GM21529 (cell line): ENCODE measurements around the gene MACROH2A1.
"Not testable (repeated sequence)": the region's sequence is repeated elsewhere in the genome, so short reads cannot be mapped to it uniquely, and the experiment has no call there.

Experiments used
- ATAC-seq: cut with Tn5 transposase; IDR thresholded peaks from one replicate; pipeline ENCODE4 v1.9.1; 2021; ENCODE audit not compliant: unreplicated experiment

Gene MACROH2A1

DNA sequence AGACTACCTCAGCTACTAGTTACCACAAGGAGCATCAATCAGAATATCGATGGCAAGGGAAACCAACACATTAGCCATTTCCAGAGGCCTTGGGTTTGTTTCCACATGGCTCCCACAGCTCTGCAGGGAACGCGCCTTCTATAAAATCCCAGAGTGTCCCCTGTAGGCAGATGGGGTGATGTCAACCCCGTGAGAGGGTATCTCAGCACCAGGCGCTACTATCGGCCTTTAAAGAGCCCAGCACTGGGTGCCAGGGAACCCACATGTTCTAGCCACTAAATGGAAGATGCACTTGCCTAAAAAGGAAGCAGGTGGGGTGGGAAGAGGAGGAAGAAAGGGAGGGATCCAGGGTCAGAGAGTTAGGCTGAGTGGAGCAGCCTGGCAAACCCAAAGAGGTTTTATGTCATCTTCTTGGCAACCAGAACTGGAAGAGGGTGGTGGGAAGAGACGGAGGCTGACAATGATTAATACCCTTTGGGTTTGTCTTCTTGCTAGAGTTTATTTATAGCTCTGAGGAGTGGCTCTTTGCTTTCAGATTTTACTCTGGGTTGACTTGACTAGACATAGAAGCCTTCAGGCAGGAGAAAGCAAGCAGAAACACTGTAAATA, 19.9 kb downstream of the MACROH2A1 start:
- no peak for ATAC-seq

DNA sequence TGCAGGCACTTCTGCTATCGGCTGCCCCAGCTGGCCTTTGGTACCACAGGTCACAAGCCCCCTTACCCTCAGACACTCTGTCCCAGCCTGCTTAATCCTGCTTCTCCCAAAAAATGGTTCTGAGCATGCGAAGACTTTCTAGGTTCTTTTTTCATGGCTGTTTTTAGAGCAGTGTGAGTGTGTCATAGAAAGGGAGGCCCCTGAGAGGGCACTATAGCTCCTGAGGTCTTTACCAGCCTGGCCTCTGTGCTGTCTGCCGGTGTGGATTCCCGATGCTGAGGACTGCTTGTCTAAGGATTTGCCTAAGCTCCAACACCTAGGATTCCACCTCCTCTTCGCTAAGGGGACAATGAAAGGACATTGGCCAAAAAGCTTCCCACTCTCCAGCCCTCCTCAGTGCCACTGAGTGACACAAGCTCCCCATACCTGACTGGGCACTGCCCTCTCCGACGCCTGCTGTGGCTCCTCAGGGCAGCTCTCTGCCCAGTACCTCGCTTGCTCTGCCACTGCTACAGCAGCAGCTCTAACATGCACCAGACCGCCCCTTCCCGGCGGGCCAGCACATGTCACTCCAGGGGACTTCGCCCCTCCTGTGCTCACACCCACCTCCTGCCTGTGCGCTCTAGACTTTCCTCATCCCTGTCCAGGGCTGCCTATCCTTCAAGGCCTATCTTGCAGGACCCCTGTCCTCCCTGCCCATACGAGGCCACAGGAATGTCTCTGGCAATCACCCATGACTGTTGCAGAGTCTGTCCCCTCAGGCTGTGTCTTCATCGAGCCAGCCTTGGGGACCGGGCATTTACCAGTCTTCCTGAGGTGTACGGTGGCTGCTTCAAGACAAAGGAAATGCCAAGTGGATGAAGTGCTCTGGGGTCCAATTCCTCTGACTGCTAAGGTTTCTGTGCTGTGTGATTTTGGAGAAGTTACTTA, 21.0 kb downstream of the MACROH2A1 start:
- ATAC-seq: peak; percentile 32

DNA sequence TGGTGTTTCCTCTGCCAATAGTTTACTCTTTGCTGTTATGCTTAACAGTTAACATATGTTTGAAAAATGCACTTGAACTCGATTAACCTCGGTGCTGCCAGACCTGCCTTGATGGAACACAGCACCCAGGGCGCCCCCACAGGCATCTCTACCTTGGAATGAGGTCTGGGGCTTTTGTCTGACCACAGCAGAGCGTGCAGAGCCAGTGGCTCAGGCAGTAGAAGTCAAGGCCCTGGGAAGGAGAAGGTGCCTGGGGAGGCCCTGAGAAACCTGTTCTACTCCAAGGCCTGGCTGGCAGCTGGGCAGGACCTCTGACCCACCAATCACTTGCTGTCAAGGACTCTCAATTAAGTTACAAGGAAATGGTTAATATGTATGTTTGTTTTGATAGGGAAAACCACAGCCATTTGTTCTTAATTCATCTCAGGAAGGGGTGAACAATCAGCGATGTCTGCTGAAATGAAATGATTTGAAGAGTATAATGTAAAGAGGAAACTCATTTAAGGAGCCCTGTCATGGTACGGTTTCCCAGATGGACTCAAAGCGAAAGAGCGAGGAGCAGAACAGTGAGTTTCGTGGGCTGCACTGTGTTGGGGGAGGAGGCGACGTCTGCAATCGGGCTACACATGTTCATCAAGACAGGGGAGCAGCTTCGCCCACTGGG, 21.9 kb downstream of the MACROH2A1 start:
- peak; percentile 86 for ATAC-seq

DNA sequence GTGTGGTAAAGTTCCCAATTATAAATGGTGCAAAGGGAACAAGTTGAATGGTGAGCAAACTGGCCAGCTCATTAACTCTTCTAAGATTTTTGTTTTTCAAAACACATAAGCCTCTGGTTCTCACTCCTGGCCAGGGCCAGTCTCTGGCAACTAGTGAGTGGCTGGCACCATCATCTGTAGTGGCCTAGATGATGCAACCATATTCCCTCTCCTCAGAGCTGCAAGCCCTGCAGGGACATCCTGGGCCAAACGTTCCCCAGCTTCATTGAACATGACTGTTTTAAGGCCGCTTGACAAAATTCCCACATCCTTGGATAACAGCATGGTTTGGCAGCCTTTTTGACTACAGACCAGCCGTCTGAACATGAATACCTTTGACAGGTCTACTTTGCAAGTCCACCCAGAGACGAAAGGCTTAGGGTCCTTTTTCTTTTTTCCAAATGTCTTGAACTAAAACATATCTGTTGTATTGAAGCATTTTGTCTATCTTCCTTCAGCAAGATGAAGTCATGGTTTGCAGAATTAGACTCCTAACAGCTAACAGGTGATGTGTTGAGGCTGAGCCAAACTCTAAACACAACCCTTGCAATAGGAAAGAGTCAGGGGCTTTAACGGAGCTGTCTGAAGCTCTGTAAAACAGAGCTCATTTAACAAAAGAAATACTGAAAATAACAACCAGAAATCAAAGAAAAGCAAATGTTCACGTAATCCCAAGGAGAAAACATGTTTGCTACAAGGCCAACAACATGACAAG, 23.8 kb downstream of the MACROH2A1 start:
- no peak for ATAC-seq

DNA sequence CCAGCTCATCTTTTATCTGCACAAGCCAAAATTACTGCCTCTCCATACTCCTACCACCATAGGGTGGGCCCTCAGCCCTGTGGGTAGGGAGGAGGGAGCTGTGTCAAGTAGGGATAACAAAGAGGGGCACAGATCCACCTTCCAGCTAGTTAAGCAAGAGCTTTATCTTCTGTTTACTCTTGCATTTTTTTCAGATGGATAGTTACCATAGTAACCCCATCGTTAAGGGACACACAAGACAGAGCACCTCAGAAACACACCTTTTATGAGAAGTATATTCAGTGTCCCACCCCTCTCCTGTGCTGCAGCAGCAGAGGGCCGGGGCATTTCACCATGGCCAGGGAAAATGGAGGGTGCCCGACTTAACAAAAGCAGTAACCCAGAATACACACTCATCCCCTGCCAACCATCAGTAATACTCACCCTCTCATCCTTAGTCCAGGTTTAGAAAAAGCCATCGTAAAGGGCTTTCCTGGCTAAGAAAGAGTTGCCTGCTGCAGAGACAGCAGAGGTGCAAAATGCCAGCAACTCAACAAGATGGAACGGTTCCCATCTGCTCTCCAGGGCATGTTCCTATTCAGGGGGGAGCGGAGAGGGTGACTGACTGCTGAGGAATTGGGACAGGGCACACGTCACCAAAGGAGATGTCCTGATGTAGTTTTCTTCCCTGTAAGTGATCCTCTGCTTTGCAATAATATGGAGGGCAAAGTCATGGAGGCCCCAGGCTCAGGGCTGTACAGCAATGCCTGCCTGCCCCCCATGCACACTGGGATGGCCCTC, 25.1 kb downstream of the MACROH2A1 start:
- ATAC-seq: no peak

DNA sequence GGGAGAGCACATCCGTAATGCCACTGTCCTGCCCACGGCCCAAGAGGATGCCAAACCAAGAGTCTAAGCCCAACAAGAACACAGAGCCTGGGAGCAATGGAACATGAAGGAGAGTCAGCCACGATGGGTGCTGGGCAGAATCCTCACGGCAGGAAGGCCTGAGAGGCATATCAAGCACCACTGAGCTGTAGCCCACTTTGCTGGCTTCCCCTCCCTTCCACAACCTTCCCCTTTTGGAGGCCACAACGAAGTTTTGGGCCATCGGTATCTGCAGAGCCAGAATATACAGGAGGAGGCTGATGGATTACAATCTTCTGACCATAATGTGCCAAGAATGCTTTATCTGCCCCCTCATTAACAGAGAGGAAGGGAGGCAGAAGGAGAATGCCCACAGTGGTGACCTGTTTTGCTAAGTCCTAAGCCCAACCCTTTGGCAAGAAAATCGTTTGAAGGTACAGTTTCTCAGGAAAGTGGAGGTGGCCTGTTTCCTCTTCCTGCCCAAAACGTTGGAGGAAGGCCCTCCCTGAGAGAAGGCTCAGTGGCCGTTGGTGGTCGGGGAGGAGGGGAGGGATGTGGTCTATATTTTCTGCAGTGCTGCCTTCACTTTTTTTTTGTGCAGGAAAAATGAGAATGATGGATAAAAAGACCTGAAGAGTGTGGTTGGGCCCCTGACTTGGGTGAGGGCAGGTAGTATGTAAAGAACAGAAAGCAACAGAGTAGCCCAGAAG, 26.2 kb downstream of the MACROH2A1 start:
- ATAC-seq: no peak

DNA sequence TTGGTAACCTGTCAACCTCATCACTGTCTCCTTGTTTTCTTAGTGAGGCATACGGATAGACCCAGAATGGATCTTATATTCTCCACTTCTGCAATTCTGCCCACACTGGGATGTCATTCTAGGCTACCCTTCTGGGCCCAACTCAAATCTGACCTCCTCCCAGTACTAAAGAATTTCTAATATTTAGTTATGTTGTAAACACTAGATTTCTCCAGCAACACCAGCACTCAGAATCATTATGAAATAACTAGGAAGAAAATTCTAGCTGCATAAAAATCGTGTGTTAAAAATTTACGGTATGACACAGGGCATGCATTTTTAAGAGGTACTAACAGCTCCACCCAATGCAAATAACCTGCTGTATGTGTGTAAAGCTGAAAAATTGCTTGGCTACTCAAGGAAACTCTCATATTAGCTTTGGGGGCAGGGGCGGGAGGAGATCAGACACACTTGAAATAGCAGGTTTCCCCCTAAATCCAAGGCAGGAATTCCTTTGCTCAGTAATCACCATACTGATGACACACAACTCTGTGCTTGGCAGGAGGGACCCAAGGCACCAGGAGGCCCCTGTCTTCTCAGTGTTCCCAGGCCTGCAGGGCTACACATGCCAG, 27.3 kb downstream of the MACROH2A1 start:
- ATAC-seq: no peak

DNA sequence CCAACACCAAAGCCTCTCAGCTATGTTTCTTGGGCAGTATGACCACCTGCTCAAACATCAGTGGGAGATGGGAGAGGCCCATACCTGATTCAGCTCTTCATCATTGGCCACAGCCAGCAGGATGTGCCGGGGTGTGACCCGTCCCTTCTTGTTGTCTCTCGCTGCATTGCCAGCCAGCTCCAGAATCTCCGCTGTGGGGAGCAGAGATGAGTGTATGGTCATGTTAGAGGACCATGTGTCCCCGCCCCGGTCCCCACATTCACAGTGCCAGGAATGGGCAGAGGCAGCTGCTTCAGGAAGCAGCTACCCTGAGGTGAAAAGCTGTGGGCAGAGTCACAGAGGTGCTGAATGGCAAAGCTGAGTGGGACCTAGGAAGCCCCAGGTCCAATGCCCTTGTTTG, 29.1 kb downstream of the MACROH2A1 start:
- no peak for ATAC-seq

DNA sequence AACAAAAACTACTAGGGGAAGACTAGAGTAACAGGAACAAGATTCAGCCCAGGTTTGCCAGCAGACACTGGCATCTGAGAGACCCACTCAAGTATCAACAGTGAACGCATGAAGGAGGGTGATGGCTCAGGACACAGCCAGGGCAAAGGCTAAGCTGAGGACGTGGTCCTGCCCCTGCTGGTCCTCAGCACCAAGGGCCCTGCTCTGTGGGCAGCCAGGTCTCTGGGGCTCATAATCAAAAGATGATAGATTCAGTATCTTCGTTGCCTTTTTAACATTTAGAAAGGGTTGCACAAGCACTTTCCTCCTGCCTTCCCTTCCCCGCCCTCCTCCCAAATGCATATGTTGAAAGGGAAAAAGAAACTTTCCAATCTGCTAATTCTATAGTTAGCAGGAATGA, 31.5 kb downstream of the MACROH2A1 start:
- ATAC-seq: no peak

DNA sequence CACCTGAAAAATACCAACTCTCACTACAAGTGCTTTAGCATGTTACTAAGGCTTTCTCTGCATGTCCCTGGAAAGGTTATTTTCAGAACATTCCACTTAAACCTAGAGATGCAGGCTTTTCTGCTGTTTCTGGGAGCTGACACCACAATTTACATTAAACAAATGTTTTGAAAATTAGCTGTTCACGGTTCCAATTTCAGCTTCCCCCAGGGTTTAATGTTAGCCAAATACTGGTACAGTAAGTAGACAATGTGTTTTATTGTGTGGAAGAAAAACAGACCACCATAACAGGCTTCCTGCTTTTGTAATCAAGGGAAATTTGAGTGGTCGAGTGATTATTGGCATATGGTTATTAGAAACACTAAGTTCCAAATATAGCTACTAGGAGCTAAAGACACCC, 32.0 kb downstream of the MACROH2A1 start:
- ATAC-seq: no peak

DNA sequence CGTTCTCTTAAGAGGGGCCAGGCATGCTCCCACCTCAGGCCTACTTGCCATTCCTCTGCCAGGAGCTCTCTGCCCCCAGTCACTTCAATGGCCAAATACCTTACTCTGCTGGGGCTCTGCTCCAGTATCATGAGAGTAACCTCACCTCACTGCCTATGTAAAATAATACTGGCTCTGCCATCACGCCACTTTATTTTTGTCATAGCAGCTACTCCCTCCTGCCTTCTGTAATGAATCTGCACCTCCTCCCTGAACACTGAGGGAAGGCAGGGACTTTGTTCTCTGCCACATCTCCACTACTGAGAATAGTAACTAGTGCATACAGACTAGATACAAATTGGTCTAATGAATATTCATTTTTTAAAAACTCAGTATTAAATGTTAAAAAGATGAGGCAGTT, 33.8 kb downstream of the MACROH2A1 start:
- ATAC-seq: no peak

DNA sequence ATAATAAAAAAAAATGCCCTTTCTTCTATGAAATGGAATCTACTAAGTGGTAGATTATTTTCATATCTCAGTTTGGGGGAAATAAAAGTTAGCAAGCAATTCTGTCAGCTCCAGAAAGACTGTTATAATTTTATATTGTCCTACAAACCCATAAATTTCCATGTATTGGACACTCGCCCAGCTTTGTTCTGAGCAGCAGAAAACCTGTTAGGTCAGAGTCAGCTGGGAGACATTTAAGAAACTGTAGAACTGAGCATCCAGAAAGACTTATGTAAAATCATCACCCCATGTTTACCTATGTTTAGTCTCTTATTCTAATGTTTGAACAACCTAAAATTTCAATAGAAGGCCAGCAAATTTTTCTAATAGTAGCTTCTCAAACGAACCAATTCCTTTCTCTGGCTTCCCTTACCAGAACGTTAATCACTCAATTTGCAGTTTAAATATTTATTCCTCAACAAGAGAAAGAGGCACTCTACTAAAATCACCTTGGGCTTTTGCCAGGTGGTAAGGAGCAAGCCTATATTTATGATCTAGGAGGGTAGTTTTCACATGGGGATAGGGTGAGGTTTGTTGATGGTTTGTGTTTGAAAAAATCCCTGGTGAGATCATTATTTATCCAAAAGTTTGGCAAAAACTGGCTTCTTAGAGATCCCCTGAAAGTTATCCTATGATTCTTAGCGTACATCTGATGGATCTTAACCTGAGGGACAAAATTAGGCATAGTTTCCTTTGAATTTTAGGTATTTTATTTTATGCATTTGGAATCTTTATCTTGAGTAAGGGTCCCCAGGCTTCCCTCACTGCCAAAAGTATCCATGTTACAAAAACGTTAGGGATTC, 34.4 kb downstream of the MACROH2A1 start:
- ATAC-seq: no peak

DNA sequence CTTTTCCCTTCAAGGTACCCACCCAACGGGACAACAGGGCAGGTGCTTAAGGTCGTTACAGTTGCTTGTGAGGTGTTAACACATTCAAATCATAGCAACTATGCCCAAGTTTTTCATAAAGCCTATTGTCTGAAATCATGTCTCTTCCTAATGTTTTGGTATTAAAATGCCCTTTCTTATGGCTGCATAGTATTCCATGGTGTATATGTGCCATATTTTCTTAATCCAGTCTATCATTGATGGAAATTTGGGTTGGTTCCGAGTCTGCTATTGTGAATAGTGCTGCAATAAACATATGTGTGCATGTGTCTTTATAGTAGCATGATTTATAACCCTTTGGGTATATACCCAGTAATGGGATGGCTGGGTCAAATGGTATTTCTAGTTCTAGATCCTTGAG, 35.7 kb downstream of the MACROH2A1 start:
- ATAC-seq: not testable (repeated sequence)

DNA sequence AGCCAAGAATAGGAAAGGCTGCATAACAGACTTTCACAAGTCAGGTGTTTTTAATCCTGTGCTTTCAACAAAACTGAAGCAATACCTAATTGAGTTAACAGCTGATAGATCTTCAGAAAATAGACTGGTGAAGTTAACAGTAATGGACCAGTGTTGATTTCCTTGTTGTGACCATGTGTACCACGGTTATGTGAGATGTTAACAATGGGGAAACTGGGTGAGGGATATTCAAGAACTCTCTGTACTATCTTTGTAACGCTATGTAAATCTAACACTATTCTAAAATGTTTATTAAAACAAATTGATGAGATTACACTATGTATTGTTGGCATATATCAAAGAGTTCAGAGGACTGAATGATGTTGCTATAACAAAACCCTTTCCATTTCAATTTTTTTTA, 36.9 kb downstream of the MACROH2A1 start:
- ATAC-seq: no peak

DNA sequence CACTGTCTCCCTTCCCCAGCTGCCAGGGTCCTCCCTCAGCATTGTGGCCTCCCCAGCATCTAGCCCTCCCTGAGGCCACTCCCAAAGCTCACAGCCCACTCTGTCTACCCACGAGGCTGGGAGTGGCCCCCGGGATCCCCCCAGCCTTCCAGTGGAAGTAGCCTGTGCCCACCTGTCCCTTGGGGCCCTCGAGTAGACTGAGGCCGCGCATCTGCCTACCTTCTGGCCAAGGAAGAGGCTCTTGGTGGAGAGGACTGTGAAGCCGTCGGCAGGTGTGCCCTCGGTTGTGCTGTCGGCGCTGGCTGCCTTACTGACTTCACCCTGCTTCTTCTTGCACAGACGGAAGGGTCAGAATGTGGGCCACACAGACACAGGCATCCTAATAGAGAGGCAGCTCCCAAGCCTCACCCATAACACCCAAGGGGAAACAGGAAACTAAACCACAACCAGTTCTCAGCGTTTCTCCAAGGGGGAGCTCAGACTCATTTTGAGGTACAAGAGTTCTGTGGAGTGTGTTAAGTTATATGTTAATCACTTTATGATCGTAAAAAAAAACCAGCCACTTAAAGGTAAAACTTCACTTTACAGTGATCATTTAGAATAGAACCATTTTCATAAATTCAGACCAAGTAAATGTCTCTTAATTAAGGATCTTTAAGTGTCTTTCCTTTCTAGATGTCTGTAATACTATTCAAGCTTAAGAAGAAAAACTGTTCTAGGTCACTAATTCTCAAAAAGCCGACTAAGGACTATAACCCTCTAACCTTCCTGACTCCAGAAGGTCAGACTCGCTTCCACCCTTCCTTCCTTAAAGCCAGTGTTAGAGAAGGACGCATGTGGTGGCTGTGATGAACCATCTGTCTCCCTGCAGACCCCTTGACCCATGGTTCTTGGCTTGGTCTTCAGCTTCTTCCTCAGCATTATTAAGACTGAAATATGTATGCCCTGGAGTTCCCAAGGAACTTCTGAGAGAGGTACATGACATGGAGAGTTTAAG, 38.5 kb downstream of the MACROH2A1 start:
- no peak for ATAC-seq

DNA sequence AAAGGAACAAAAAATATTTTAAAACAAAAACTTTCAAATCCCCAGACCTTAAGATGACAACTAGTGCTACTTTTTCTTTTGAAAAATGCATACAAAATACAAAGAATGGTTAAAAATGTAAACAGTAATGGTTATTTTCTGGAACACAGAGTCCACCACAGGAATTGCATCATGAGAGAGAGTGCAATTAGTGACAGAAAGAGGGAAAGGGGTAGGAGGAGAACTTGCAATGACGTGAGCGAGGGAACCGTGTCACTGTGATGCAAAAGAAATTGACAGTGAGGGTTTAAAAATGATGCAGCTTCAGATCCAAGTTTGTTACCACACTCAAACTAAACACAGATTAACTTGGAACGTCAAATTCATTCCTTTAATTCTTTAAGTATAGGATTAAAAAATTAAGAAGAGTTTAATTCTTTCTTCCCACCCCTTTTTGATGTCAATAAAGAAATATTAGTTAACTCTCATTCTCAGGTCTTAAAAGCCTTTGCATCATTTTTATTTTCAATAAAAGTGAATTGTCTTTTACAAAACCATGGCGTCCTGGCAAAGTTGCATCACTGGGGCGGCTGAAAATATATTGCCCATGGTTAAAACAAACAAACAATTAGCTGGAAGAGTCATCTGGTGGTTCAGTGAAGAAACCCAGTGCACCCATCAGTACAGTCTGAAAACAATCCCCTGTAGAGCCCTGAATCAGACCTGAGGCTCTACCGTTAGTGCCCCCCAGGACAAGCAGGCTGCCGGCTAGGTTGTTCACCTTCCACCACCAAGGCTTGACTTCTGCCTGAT, 39.5 kb downstream of the MACROH2A1 start:
- ATAC-seq: no peak
